GM23338 (cell line): ENCODE measurements around the gene ATP6V1E1. TPM values are rescaled to one million over a fixed set of nuclear protein-coding genes. Genes with fewer than 3 reads are reported as not detected.

Experiments used
- ATAC-seq: fragments of 200-7000 bp; cut with Tn5 transposase; 3 replicates; pipeline ENCODE4 v1.9.1; 2020
- DNase-seq: peaks from one replicate; pipeline ENCODE4 v3.0.0-alpha.2; 2015; ENCODE audit warnings: low spot score
- H2AFZ ChIP-seq: fragments of 200-600 bp; sonication (generic); 2 replicates; pipeline ENCODE4 v1.8.0; 2016; ENCODE audit warnings: antibody characterized with exemption, mild to moderate bottlenecking, moderate library complexity
- H3F3A ChIP-seq: fragments of 200-600 bp; sonication (generic); replicated peaks from 2 replicates; pipeline ENCODE4 v1.8.0; 2017; ENCODE audit warnings: antibody characterized with exemption, mixed run types, low read depth
- H3K27ac ChIP-seq: fragments of 200-600 bp; sonication (generic); 2 replicates; pipeline ENCODE4 v1.6.1; 2016; ENCODE audit warnings: low read depth
- H3K27me3 ChIP-seq: fragments of 200-600 bp; sonication (generic); 2 replicates; pipeline ENCODE4 v1.8.0; 2016; ENCODE audit warnings: mild to moderate bottlenecking, mixed run types, moderate library complexity; ENCODE audit not compliant: insufficient read depth
- H3K36me3 ChIP-seq: fragments of 200-600 bp; sonication (generic); 2 replicates; pipeline ENCODE4 v1.8.0; 2016; ENCODE audit warnings: mild to moderate bottlenecking; ENCODE audit not compliant: insufficient read depth
- H3K4me1 ChIP-seq: fragments of 200-600 bp; sonication (generic); 2 replicates; pipeline ENCODE4 v1.8.0; 2016; ENCODE audit warnings: mild to moderate bottlenecking, moderate library complexity; ENCODE audit not compliant: insufficient read depth
- H3K4me2 ChIP-seq: fragments of 200-600 bp; sonication (generic); 2 replicates; pipeline ENCODE4 v1.7.1; 2017; ENCODE audit warnings: mixed run types
- H3K4me3 ChIP-seq: fragments of 200-600 bp; sonication (generic); 2 replicates; pipeline ENCODE4 v1.6.1; 2016; ENCODE audit warnings: mixed run types
- H3K79me2 ChIP-seq: fragments of 200-600 bp; sonication (generic); replicated peaks from 2 replicates; pipeline ENCODE4 v1.8.0; 2017; ENCODE audit warnings: mild to moderate bottlenecking; ENCODE audit not compliant: insufficient read depth
- H3K9me2 ChIP-seq: fragments of 200-600 bp; sonication (generic); 2 replicates; pipeline ENCODE4 v1.8.0; 2017; ENCODE audit not compliant: insufficient read depth
- H4K20me1 ChIP-seq: fragments of 200-600 bp; sonication (generic); replicated peaks from 2 replicates; pipeline ENCODE4 v1.8.0; 2017; ENCODE audit warnings: mild to moderate bottlenecking; ENCODE audit not compliant: insufficient read depth
- H3K27ac Mint-ChIP-seq: 2 replicates; pipeline ENCODE4 v1.8.0; 2020; ENCODE audit warnings: inconsistent platforms, mild to moderate bottlenecking, moderate library complexity, mixed read lengths
- H3K27me3 Mint-ChIP-seq: 3 replicates; pipeline ENCODE4 v1.8.0; 2022; ENCODE audit warnings: low read depth, mild to moderate bottlenecking, moderate library complexity, mixed read lengths, inconsistent platforms; ENCODE audit not compliant: insufficient read depth, poor library complexity
- H3K36me3 Mint-ChIP-seq: 3 replicates; pipeline ENCODE4 v1.8.0; 2021; ENCODE audit warnings: low read depth, mild to moderate bottlenecking, inconsistent platforms, moderate library complexity, mixed read lengths
- H3K4me1 Mint-ChIP-seq: 3 replicates; pipeline ENCODE4 v1.8.0; 2020; ENCODE audit warnings: mild to moderate bottlenecking, inconsistent platforms, mixed read lengths
- H3K4me3 Mint-ChIP-seq: 3 replicates; pipeline ENCODE4 v1.8.0; 2021; ENCODE audit warnings: moderate library complexity, mild to moderate bottlenecking, inconsistent platforms, mixed read lengths
- H3K9me3 Mint-ChIP-seq: 3 replicates; pipeline ENCODE4 v1.8.0; 2020; ENCODE audit warnings: moderate library complexity, mild to moderate bottlenecking, inconsistent platforms, mixed read lengths
- CREB1 ChIP-seq: fragments of 250-450 bp; sonication (Bioruptor Pico); IDR thresholded peaks from 2 replicates; pipeline ENCODE4 v1.5.0; 2020; ENCODE audit warnings: low read depth, mild to moderate bottlenecking, moderate library complexity
- ETS1 ChIP-seq: IDR thresholded peaks from 2 replicates; pipeline ENCODE4 v1.6.1; 2016; ENCODE audit warnings: antibody characterized with exemption
- EZH2 ChIP-seq: fragments of 200-600 bp; sonication (generic); IDR thresholded peaks from one replicate; pipeline ENCODE4 v1.8.0; 2017; ENCODE audit warnings: antibody characterized with exemption, mild to moderate bottlenecking, low read depth; ENCODE audit not compliant: unreplicated experiment
- EZH2phosphoT487 ChIP-seq: fragments of 200-600 bp; sonication (generic); IDR thresholded peaks from one replicate; pipeline ENCODE4 v1.8.1; 2018; ENCODE audit warnings: antibody characterized with exemption; ENCODE audit not compliant: unreplicated experiment
- JUNB ChIP-seq: IDR thresholded peaks from one replicate; pipeline ENCODE4 v1.6.1; 2016; ENCODE audit warnings: antibody characterized with exemption; ENCODE audit not compliant: unreplicated experiment
- NANOG ChIP-seq: IDR thresholded peaks from 2 replicates; pipeline ENCODE4 v1.6.1; 2016; ENCODE audit warnings: antibody characterized with exemption, borderline replicate concordance
- REST ChIP-seq: IDR thresholded peaks from one replicate; pipeline ENCODE4 v1.6.1; 2018; ENCODE audit warnings: antibody characterized with exemption; ENCODE audit not compliant: unreplicated experiment
- ZNF114 ChIP-seq: fragments of 250-450 bp; sonication (Bioruptor Pico); IDR thresholded peaks from 2 replicates; pipeline ENCODE4 v1.5.0; 2020; ENCODE audit warnings: mild to moderate bottlenecking, moderate library complexity
- ZNF462 ChIP-seq: fragments of 250-450 bp; sonication (Bioruptor Pico); IDR thresholded peaks from 2 replicates; pipeline ENCODE4 v1.5.0; 2020; ENCODE audit warnings: mild to moderate bottlenecking, moderate library complexity
- polyA plus RNA-seq: library from polyadenylated mRNA; unstranded; fragments of >200 nt; fragmentation: Nextera tagmentation; extraction: Ambion mirVana; gene quantifications from 2 replicates; pipeline ENCODE4 v1.2.1, GENCODE V29; 2016
- total RNA-seq: library from RNA; depleted of rRNA; stranded (reverse); fragments of >200 nt; shearing (Covaris generic); gene quantifications from 2 replicates; pipeline ENCODE4 v1.2.3, GENCODE V29; 2014

ATP6V1E1 gene
- total and polyA plus RNA-seq, 2 experiments from 2014 or later: 74.5 to 81.7 TPM

DNA sequence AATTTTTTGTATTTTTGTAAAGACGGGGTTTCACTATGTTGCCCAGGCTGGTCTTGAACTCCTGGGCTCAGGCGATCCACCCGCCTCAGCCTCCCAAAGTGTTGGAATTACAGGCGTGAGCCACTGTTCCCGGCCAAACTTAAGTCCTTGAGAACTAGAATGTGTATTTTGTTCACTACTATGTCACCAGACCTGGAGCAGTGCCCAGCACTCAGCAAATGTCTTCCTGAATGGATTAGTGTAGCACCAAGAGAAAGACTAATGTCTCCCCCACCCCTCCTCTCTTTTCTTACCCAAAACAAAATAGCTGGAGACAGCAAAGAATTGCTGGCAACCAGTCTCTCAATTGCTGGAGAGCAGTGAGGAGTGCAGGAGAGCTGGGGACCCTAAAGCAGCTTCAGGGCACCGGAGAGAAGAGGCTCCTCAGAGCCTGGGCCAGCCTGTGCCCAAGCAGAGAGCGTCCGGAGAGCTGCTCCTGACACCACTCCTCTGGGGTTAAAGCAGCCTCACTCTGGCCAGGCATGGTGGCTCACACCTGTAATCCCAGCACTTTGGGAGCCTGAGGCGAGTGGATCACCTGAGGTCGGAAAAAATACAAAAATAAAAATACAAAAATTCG is 50.3 kb downstream of the ATP6V1E1 start:
- H3K36me3 ChIP-seq: no peaks in the 10 kb centered on the region
- H4K20me1 ChIP-seq: no peaks in the 10 kb centered on the region
- no peak for ATAC-seq
- no peaks in the 10 kb centered on the region for H3K4me1 ChIP-seq
- no peak overlapping the region for H3K4me2 ChIP-seq
- H3K79me2 ChIP-seq: no peaks in the 10 kb centered on the region
- no peak overlapping the region for H3K27ac ChIP-seq
- no peaks in the 10 kb centered on the region for H3K27me3 ChIP-seq
- Mint-ChIP-seq H3K27me3 (peaks cover 25% of the 10 kb centered on the region), H3K4me3 (no peak overlapping the region), H3K9me3 (no peaks in the 10 kb centered on the region; the same call in 2 of the 3 replicates), H3K36me3 (no peaks in the 10 kb centered on the region; the same call in 2 of the 3 replicates), H3K4me1 (peaks cover 9% of the 10 kb centered on the region), H3K27ac (no peak overlapping the region)
- TF ChIP-seq EZH2phosphoT487: no peak
- TF ChIP-seq ZNF114: no peak
- TF ChIP-seq JUNB: no peak
- no peak for TF ChIP-seq CREB1
- TF ChIP-seq EZH2: no peak
- no peak for DNase-seq
- H2AFZ ChIP-seq: no peak overlapping the region
- no peaks in the 10 kb centered on the region for H3K9me2 ChIP-seq
- peaks cover 5% of the 10 kb centered on the region; the same call in 1 of the 2 replicates for H3F3A ChIP-seq
- no peak overlapping the region for H3K4me3 ChIP-seq

DNA sequence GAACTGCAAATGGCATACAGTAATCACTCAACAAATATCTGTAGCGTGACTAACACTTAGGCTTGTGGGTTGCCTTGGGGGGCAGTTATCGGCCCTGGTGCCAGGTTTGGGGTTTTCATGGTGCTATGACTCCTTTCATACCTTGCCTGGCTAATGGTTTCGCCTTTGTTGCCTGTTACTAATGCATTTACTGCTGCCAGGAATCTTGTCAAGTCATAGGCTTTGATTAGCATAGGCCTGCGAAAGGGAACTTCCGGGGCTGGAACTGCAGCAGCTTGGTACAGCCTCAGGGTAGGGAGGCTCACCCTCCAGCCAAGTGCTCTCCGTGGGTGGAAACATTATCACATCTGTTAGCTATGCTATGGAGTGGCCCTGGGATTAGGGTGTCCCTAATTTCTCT is 52.1 kb downstream of the ATP6V1E1 start:
- DNase-seq: peak; percentile 51
- peak; percentile 8 for ATAC-seq
- Histone ChIP-seq H3K9me2 (no peaks in the 10 kb centered on the region), H3K4me2 (no peak overlapping the region), H3K4me1 (no peaks in the 10 kb centered on the region), H4K20me1 (no peaks in the 10 kb centered on the region), H3K79me2 (no peaks in the 10 kb centered on the region), H3K27ac (no peak overlapping the region), H2AFZ (no peak overlapping the region), H3K27me3 (no peaks in the 10 kb centered on the region), H3F3A (peaks cover 5% of the 10 kb centered on the region; the same call in 1 of the 2 replicates), H3K36me3 (no peaks in the 10 kb centered on the region), H3K4me3 (no peak overlapping the region)
- H3K4me3 Mint-ChIP-seq: no peak overlapping the region
- TF ChIP-seq CREB1 (no peak), EZH2 (no peak), EZH2phosphoT487 (no peak), REST (no peak), NANOG (no peak), ZNF462 (CRISPR knock-in tag) (no peak), ETS1 (no peak)
- H3K27me3 Mint-ChIP-seq: peaks cover 23% of the 10 kb centered on the region
- H3K9me3 Mint-ChIP-seq: no peaks in the 10 kb centered on the region; the same call in 2 of the 3 replicates
- H3K36me3 Mint-ChIP-seq: no peaks in the 10 kb centered on the region; the same call in 2 of the 3 replicates
- H3K4me1 Mint-ChIP-seq: peaks cover 9% of the 10 kb centered on the region
- peak overlapping the region; percentile 87; the same call in 1 of the 2 replicates for H3K27ac Mint-ChIP-seq
